A549 (cell line): ENCODE measurements around the gene OR56A3.

Experiments used
- CTCF ChIP-seq: fragments of >200 bp; sonication (Bioruptor Twin); formaldehyde crosslinking; IDR thresholded peaks from 3 replicates; pipeline ENCODE4 v1.5.1; 2016
- E2F6 ChIP-seq: IDR thresholded peaks from 2 replicates; pipeline ENCODE4 v1.6.1; 2012; ENCODE audit warnings: low read depth, borderline replicate concordance
- MAX ChIP-seq: IDR thresholded peaks from 2 replicates; pipeline ENCODE4 v1.6.1; 2012
- POLR2A ChIP-seq: IDR thresholded peaks from 2 replicates; pipeline ENCODE4 v1.6.1; 2012; ENCODE audit warnings: mild to moderate bottlenecking, low read length

GRCh38 chr11:5983443-5983842 is 41.4 kb downstream of the OR56A3 start:
- TF ChIP-seq E2F6 (no peak), POLR2A (no peak), CTCF (no peak), MAX (no peak)
